HG03565 (cell line): ENCODE data around the gene USP17L20.
"Not testable (repeated sequence)": the region's sequence is repeated elsewhere in the genome, so short reads cannot be mapped to it uniquely, and the experiment has no call there.

Experiments
- ATAC-seq: cut with Tn5 transposase; IDR thresholded peaks from one replicate; pipeline ENCODE4 v1.9.1; 2021; ENCODE audit warnings: mild to moderate bottlenecking, moderate library complexity; ENCODE audit not compliant: unreplicated experiment

Gene USP17L20, protein sequence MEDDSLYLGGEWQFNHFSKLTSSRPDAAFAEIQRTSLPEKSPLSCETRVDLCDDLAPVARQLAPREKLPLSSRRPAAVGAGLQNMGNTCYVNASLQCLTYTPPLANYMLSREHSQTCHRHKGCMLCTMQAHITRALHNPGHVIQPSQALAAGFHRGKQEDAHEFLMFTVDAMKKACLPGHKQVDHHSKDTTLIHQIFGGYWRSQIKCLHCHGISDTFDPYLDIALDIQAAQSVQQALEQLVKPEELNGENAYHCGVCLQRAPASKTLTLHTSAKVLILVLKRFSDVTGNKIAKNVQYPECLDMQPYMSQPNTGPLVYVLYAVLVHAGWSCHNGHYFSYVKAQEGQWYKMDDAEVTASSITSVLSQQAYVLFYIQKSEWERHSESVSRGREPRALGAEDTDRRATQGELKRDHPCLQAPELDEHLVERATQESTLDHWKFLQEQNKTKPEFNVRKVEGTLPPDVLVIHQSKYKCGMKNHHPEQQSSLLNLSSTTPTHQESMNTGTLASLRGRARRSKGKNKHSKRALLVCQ

GRCh38 chr4:9257824-9258223 lies at the start of gene USP17L20:
Gene USP17L20 (plus strand): TSS chr4:9258124. CDS start chr4:9258124, 0 bp downstream.
- ATAC-seq: not testable (repeated sequence)

- not testable (repeated sequence) for ATAC-seq
Observed at GRCh38 chr4:9210357-9210756, 47.6 kb upstream of the USP17L20 start, which contains the start of gene USP17L10. Gene USP17L10 (plus strand): TSS chr4:9210657. CDS start chr4:9210657, 0 bp downstream.

DNA sequence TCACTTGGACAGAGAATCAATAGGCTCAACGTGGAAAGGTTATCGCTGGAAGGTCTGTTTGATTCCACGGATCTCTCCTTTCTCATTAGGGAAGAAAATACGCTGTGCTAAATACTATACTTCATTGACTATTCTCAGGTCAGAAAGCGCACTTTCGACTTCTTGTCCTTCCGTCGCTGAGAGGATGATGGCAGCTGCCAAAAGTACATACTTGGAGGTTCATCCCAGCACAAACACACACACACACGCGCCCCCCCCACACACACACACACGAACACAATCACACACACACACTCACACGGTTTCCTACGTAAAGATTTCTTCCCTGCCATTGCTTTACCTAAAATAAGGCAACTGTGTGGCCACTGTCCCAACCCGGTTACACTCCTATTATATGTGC lies 43.2 kb upstream of the USP17L20 start:
- not testable (repeated sequence) for ATAC-seq

DNA sequence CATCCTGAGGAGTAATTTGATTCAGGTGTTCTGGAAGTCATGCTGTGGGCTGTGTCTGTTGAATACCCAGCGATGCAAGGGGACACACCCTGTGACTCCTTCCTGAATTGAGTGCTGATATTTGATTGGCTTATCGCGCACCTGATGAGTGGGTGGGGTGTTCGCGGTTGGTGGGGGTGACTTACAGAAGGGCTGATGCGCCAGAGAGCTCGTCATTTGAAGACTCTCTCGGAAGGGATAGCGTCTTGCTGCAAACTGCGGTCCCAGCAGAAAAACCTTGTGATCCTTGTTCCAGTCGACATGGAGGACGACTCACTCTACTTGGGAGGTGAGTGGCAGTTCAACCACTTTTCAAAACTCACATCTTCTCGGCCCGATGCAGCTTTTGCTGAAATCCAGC lies 42.8 kb upstream of the USP17L20 start, which contains the start of gene USP17L11:
Gene USP17L11, plus strand, starts transcription at position 301 of the 400 bp plus-strand sequence. Its CDS starts 0 bp downstream, at position 301.
- not testable (repeated sequence) for ATAC-seq

DNA sequence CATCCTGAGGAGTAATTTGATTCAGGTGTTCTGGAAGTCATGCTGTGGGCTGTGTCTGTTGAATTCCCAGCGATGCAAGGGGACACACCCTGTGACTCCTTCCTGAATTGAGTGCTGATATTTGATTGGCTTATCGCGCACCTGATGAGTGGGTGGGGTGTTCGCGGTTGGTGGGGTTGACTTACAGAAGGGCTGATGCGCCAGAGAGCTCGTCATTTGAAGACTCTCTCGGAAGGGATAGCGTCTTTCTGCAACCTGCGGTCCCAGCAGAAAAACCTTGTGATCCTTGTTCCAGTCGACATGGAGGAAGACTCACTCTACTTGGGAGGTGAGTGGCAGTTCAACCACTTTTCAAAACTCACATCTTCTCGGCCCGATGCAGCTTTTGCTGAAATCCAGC lies 38.1 kb upstream of the USP17L20 start, which contains the start of gene USP17L12:
Gene USP17L12, plus strand, starts transcription at position 301 of the 400 bp plus-strand sequence. Its CDS starts 0 bp downstream, at position 301.
- ATAC-seq: not testable (repeated sequence)

DNA sequence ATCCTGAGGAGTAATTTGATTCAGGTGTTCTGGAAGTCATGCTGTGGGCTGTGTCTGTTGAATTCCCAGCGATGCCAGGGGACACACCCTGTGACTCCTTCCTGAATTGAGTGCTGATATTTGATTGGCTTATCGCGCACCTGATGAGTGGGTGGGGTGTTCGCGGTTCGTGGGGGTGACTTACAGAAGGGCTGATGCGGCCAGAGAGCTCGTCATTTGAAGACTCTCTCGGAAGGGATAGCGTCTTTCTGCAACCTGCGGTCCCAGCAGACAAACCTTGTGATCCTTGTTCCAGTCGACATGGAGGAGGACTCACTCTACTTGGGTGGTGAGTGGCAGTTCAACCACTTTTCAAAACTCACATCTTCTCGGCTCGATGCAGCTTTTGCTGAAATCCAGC lies 33.3 kb upstream of the USP17L20 start, which contains the start of gene USP17L13:
Gene USP17L13, plus strand, starts transcription at position 301 of the 400 bp plus-strand sequence. Its CDS starts 0 bp downstream, at position 301.
- ATAC-seq: not testable (repeated sequence)

GRCh38 chr4:9230249-9230648 lies 27.7 kb upstream of the USP17L20 start:
- not testable (repeated sequence) for ATAC-seq

- not testable (repeated sequence) for ATAC-seq
Observed at GRCh38 chr4:9234085-9234484, 23.8 kb upstream of the USP17L20 start, which contains the start of gene USP17L15. Gene USP17L15 (plus strand): TSS chr4:9234385. CDS start chr4:9234385, 0 bp downstream.

- not testable (repeated sequence) for ATAC-seq
Observed at GRCh38 chr4:9238461-9238860, 19.5 kb upstream of the USP17L20 start.

DNA sequence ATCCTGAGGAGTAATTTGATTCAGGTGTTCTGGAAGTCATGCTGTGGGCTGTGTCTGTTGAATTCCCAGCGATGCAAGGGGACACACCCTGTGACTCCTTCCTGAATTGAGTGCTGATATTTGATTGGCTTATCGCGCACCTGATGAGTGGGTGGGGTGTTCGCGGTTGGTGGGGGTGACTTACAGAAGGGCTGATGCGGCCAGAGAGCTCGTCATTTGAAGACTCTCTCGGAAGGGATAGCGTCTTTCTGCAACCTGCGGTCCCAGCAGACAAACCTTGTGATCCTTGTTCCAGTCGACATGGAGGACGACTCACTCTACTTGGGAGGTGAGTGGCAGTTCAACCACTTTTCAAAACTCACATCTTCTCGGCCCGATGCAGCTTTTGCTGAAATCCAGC lies 14.3 kb upstream of the USP17L20 start, which contains the start of gene USP17L17:
Gene USP17L17, plus strand, starts transcription at position 301 of the 400 bp plus-strand sequence. Its CDS starts 0 bp downstream, at position 301.
- ATAC-seq: not testable (repeated sequence)

DNA sequence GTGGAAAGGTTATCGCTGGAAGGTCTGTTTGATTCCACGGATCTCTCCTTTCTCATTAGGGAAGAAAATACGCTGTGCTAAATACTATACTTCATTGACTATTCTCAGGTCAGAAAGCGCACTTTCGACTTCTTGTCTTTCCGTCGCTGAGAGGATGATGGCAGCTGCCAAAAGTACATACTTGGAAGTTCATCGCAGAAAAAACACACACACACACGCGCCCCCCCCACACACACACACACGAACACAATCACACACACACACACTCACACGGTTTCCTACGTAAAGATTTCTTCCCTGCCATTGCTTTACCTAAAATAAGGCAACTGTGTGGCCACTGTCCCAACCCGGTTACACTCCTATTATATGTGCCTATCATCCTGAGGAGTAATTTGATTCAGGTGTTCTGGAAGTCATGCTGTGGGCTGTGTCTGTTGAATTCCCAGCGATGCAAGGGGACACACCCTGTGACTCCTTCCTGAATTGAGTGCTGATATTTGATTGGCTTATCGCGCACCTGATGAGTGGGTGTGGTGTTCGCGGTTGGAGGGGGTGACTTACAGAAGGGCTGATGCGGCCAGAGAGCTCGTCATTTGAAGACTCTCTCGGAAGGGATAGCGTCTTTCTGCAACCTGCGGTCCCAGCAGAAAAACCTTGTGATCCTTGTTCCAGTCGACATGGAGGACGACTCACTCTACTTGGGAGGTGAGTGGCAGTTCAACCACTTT lies 9.8 kb upstream of the USP17L20 start, which contains the start of gene USP17L18:
Gene USP17L18, plus strand, starts transcription at position 678 of the 728 bp plus-strand sequence. Its CDS starts 0 bp downstream, at position 678.
- not testable (repeated sequence) for ATAC-seq

DNA sequence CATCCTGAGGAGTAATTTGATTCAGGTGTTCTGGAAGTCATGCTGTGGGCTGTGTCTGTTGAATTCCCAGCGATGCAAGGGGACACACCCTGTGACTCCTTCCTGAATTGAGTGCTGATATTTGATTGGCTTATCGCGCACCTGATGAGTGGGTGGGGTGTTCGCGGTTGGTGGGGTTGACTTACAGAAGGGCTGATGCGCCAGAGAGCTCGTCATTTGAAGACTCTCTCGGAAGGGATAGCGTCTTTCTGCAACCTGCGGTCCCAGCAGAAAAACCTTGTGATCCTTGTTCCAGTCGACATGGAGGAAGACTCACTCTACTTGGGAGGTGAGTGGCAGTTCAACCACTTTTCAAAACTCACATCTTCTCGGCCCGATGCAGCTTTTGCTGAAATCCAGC lies 4.8 kb upstream of the USP17L20 start, which contains the start of gene USP17L19:
Gene USP17L19, plus strand, starts transcription at position 301 of the 400 bp plus-strand sequence. Its CDS starts 0 bp downstream, at position 301.
- not testable (repeated sequence) for ATAC-seq

DNA sequence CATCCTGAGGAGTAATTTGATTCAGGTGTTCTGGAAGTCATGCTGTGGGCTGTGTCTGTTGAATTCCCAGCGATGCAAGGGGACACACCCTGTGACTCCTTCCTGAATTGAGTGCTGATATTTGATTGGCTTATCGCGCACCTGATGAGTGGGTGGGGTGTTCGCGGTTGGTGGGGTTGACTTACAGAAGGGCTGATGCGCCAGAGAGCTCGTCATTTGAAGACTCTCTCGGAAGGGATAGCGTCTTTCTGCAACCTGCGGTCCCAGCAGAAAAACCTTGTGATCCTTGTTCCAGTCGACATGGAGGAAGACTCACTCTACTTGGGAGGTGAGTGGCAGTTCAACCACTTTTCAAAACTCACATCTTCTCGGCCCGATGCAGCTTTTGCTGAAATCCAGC lies 4.6 kb downstream of the USP17L20 start, which contains the start of gene USP17L21:
Gene USP17L21, plus strand, starts transcription at position 301 of the 400 bp plus-strand sequence. Its CDS starts 0 bp downstream, at position 301.
- ATAC-seq: not testable (repeated sequence)

DNA sequence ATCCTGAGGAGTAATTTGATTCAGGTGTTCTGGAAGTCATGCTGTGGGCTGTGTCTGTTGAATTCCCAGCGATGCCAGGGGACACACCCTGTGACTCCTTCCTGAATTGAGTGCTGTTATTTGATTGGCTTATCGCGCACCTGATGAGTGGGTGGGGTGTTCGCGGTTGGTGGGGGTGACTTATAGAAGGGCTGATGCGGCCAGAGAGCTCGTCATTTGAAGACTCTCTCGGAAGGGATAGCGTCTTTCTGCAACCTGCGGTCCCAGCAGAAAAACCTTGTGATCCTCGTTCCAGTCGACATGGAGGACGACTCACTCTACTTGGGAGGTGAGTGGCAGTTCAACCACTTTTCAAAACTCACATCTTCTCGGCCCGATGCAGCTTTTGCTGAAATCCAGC lies 9.4 kb downstream of the USP17L20 start, which contains the start of gene USP17L22:
Gene USP17L22, plus strand, starts transcription at position 301 of the 400 bp plus-strand sequence. Its CDS starts 0 bp downstream, at position 301.
- ATAC-seq: not testable (repeated sequence)

DNA sequence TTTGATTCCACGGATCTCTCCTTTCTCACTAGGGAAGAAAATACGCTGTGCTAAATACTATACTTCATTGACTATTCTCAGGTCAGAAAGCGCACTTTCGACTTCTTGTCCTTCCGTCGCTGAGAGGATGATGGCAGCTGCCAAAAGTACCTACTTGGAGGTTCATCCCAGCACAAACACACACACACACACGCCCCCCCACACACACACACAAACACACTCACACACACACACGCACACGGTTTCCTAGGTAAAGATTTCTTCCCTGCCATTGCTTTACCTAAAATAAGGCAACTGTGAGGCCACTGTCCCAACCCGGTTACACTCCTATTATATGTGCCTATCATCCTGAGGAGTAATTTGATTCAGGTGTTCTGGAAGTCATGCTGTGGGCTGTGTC lies 13.8 kb downstream of the USP17L20 start:
- ATAC-seq: not testable (repeated sequence)
